Astrocyte (in vitro differentiated cells and primary cell): ENCODE data around the gene MAP7D1. TPM values are rescaled to one million over a fixed set of nuclear protein-coding genes. Genes with fewer than 3 reads are reported as not detected.
A peak's percentile ranks its signal among the peaks of the same experiment; 100 is the strongest.

Experiments used
- DNase-seq: peaks from one replicate; pipeline ENCODE4 v3.0.0-alpha.2; 2010; ENCODE audit warnings: low read depth
- FAIRE-seq: peaks from 2 replicates; lab custom pipeline; 2011; peaks lifted over from hg19 to GRCh38; lab: Jason Lieb, UNC
- H2AFZ ChIP-seq: 2 replicates; pipeline ENCODE4 v1.6.0; 2012; ENCODE audit warnings: low read depth, low read length, inconsistent platforms
- H3K27ac ChIP-seq: 2 replicates; pipeline ENCODE4 v1.5.1; 2011; ENCODE audit warnings: low read depth, low read length, inconsistent platforms
- H3K27me3 ChIP-seq: 2 replicates; pipeline ENCODE4 v1.6.0; 2011; ENCODE audit warnings: low read length, inconsistent platforms; ENCODE audit not compliant: insufficient read depth
- H3K36me3 ChIP-seq: 2 replicates; pipeline ENCODE4 v1.5.1; 2011; ENCODE audit warnings: low read length, inconsistent platforms; ENCODE audit not compliant: insufficient read depth
- H3K4me1 ChIP-seq: 2 replicates; pipeline ENCODE4 v1.5.1; 2011; ENCODE audit warnings: low read length, inconsistent platforms; ENCODE audit not compliant: insufficient read depth
- H3K4me2 ChIP-seq: 2 replicates; pipeline ENCODE4 v1.6.0; 2012; ENCODE audit warnings: low read length, inconsistent platforms
- H3K4me3 ChIP-seq: 2 replicates; pipeline ENCODE4 v1.5.1; 2011; ENCODE audit warnings: low read depth, mild to moderate bottlenecking, low read length, inconsistent platforms; ENCODE audit not compliant: insufficient read depth
- H3K79me2 ChIP-seq: 2 replicates; pipeline ENCODE4 v1.6.0; 2012; ENCODE audit warnings: mild to moderate bottlenecking, low read length, inconsistent platforms; ENCODE audit not compliant: insufficient read depth
- H3K9ac ChIP-seq: 2 replicates; pipeline ENCODE4 v1.6.0; 2012; ENCODE audit warnings: mild to moderate bottlenecking, low read length, inconsistent platforms
- H3K9me3 ChIP-seq: 2 replicates; pipeline ENCODE4 v1.5.1; 2012; ENCODE audit warnings: low read depth, mild to moderate bottlenecking, low read length, inconsistent platforms; ENCODE audit not compliant: insufficient read depth
- H4K20me1 ChIP-seq: 2 replicates; pipeline ENCODE4 v1.6.0; 2012; ENCODE audit warnings: low read length, inconsistent platforms; ENCODE audit not compliant: insufficient read depth
- H3K27ac Mint-ChIP-seq: one replicate; pipeline ENCODE4 v1.8.0; 2021; ENCODE audit warnings: mild to moderate bottlenecking, mixed read lengths; ENCODE audit not compliant: unreplicated experiment
- H3K27me3 Mint-ChIP-seq: one replicate; pipeline ENCODE4 v1.8.0; 2021; ENCODE audit warnings: low read depth, mixed read lengths; ENCODE audit not compliant: unreplicated experiment
- H3K36me3 Mint-ChIP-seq: one replicate; pipeline ENCODE4 v1.8.0; 2021; ENCODE audit warnings: low read depth, mixed read lengths; ENCODE audit not compliant: unreplicated experiment
- H3K4me1 Mint-ChIP-seq: one replicate; pipeline ENCODE4 v1.8.0; 2021; ENCODE audit warnings: low read depth, mixed read lengths; ENCODE audit not compliant: unreplicated experiment
- H3K4me3 Mint-ChIP-seq: one replicate; pipeline ENCODE4 v1.8.0; 2021; ENCODE audit warnings: mild to moderate bottlenecking, moderate library complexity, mixed read lengths; ENCODE audit not compliant: unreplicated experiment
- H3K9me3 Mint-ChIP-seq: one replicate; pipeline ENCODE4 v1.8.0; 2021; ENCODE audit warnings: mild to moderate bottlenecking, mixed read lengths; ENCODE audit not compliant: unreplicated experiment
- EZH2 ChIP-seq: IDR thresholded peaks from 2 replicates; pipeline ENCODE4 v1.6.1; 2012; ENCODE audit warnings: mild to moderate bottlenecking, low read length, inconsistent platforms; ENCODE audit not compliant: insufficient read depth
- total RNA-seq: library from RNA; stranded (reverse); gene quantifications from 2 replicates; pipeline ENCODE4 v1.2.1, GENCODE V29; 2021
- TF ChIP-seq, protein P1 (sequence below): IDR thresholded peaks from 2 replicates; pipeline ENCODE4 v1.5.1; 2011; ENCODE audit warnings: low read depth, mild to moderate bottlenecking, inconsistent platforms, low read length, moderate library complexity; ENCODE audit not compliant: insufficient read depth

Gene MAP7D1
- total RNA-seq, 1 donor from 2014 or later = 271 TPM

- Histone ChIP-seq H3K79me2 (peaks cover 14% of the 10 kb centered on the region), H3K9me3 (no peaks in the 10 kb centered on the region), H3K27me3 (no peaks in the 10 kb centered on the region), H3K4me2 (no peak overlapping the region), H2AFZ (no peak overlapping the region), H3K36me3 (peaks cover 20% of the 10 kb centered on the region), H4K20me1 (no peaks in the 10 kb centered on the region), H3K9ac (peak overlapping the region; percentile 9), H3K4me1 (peaks cover 44% of the 10 kb centered on the region), H3K4me3 (no peak overlapping the region), H3K27ac (peak overlapping the region; percentile 60)
- H3K27me3 Mint-ChIP-seq = no peaks in the 10 kb centered on the region
- FAIRE-seq = peak; percentile 29
- H3K4me3 Mint-ChIP-seq = no peak overlapping the region
- peaks cover 15% of the 10 kb centered on the region for H3K36me3 Mint-ChIP-seq
- peaks cover 30% of the 10 kb centered on the region for H3K4me1 Mint-ChIP-seq
- peak; percentile 47 for DNase-seq
- H3K27ac Mint-ChIP-seq = peak overlapping the region; percentile 67
- TF ChIP-seq EZH2 = no peak
- TF ChIP-seq, protein P1, sequence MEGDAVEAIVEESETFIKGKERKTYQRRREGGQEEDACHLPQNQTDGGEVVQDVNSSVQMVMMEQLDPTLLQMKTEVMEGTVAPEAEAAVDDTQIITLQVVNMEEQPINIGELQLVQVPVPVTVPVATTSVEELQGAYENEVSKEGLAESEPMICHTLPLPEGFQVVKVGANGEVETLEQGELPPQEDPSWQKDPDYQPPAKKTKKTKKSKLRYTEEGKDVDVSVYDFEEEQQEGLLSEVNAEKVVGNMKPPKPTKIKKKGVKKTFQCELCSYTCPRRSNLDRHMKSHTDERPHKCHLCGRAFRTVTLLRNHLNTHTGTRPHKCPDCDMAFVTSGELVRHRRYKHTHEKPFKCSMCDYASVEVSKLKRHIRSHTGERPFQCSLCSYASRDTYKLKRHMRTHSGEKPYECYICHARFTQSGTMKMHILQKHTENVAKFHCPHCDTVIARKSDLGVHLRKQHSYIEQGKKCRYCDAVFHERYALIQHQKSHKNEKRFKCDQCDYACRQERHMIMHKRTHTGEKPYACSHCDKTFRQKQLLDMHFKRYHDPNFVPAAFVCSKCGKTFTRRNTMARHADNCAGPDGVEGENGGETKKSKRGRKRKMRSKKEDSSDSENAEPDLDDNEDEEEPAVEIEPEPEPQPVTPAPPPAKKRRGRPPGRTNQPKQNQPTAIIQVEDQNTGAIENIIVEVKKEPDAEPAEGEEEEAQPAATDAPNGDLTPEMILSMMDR = peak; percentile 88
- no peaks in the 10 kb centered on the region for H3K9me3 Mint-ChIP-seq
Observed at GRCh38 chr1:36134505-36135329, 21.2 kb upstream of the MAP7D1 start.

GRCh38 chr1:36135330-36135667, 20.7 kb upstream of the MAP7D1 start:
- peaks cover 20% of the 10 kb centered on the region for H3K79me2 ChIP-seq
- H3K27ac ChIP-seq = peak overlapping the region; percentile 60
- H3K27me3 Mint-ChIP-seq = no peaks in the 10 kb centered on the region
- no peak for FAIRE-seq
- H3K4me3 ChIP-seq = no peak overlapping the region
- peak overlapping the region; percentile 9 for H3K9ac ChIP-seq
- peaks cover 17% of the 10 kb centered on the region for H3K36me3 Mint-ChIP-seq
- no peaks in the 10 kb centered on the region for H3K27me3 ChIP-seq
- peaks cover 29% of the 10 kb centered on the region for H3K4me1 Mint-ChIP-seq
- no peak overlapping the region for H2AFZ ChIP-seq
- peaks cover 5% of the 10 kb centered on the region for H4K20me1 ChIP-seq
- no peak for TF ChIP-seq EZH2
- TF ChIP-seq, protein P1 = no peak
- H3K4me1 ChIP-seq = peaks cover 47% of the 10 kb centered on the region
- no peak overlapping the region for H3K4me3 Mint-ChIP-seq
- no peak for DNase-seq
- no peaks in the 10 kb centered on the region for H3K9me3 Mint-ChIP-seq
- peaks cover 22% of the 10 kb centered on the region for H3K36me3 ChIP-seq
- no peak overlapping the region for H3K4me2 ChIP-seq
- H3K9me3 ChIP-seq = no peaks in the 10 kb centered on the region
- H3K27ac Mint-ChIP-seq = peak overlapping the region; percentile 67

GRCh38 chr1:36135796-36136195, 20.2 kb upstream of the MAP7D1 start:
- FAIRE-seq (no peak), DNase-seq (no peak)
- H3K4me3 ChIP-seq = no peak overlapping the region
- no peaks in the 10 kb centered on the region for H3K27me3 ChIP-seq
- no peak overlapping the region for H2AFZ ChIP-seq
- Mint-ChIP-seq H3K4me3 (no peak overlapping the region), H3K27ac (peak overlapping the region; percentile 67), H3K4me1 (peaks cover 31% of the 10 kb centered on the region), H3K9me3 (no peaks in the 10 kb centered on the region), H3K27me3 (no peaks in the 10 kb centered on the region), H3K36me3 (peaks cover 17% of the 10 kb centered on the region)
- peaks cover 24% of the 10 kb centered on the region for H3K79me2 ChIP-seq
- H3K36me3 ChIP-seq = peaks cover 22% of the 10 kb centered on the region
- H4K20me1 ChIP-seq = peaks cover 9% of the 10 kb centered on the region
- H3K9me3 ChIP-seq = no peaks in the 10 kb centered on the region
- H3K27ac ChIP-seq = peak overlapping the region; percentile 60
- peak overlapping the region; percentile 43 for H3K4me2 ChIP-seq
- peaks cover 52% of the 10 kb centered on the region for H3K4me1 ChIP-seq
- TF ChIP-seq, protein P1 = no peak
- no peak for TF ChIP-seq EZH2
- peak overlapping the region; percentile 4 for H3K9ac ChIP-seq
